Esophagus muscularis mucosa (tissue), 3 donors: ENCODE data around the gene MUC20.

ENCODE experiments used
- POLR2A ChIP-seq: fragments of 450-650 bp; IDR thresholded peaks from one replicate; pipeline ENCODE4 v1.6.1; 2017; ENCODE audit warnings: antibody characterized with exemption, moderate library complexity, mild to moderate bottlenecking, low read depth
- TF ChIP-seq, protein P1 (sequence below), 3 experiments: fragments of 200-600 bp in 2 of 3; fragments of 450-650 bp in 1 of 3; sonication (generic) in 2 of 3; IDR thresholded peaks; one replicate each; pipeline ENCODE4 v1.5.1; 2017 to 2019; ENCODE audit warnings: antibody characterized with exemption in 3 of 3, mild to moderate bottlenecking in 2 of 3, moderate library complexity in 1 of 3

GRCh38 chr3:195746751-195747150 is 26.0 kb downstream of the MUC20 start:
- no peak for TF ChIP-seq POLR2A
- TF ChIP-seq, protein P1, sequence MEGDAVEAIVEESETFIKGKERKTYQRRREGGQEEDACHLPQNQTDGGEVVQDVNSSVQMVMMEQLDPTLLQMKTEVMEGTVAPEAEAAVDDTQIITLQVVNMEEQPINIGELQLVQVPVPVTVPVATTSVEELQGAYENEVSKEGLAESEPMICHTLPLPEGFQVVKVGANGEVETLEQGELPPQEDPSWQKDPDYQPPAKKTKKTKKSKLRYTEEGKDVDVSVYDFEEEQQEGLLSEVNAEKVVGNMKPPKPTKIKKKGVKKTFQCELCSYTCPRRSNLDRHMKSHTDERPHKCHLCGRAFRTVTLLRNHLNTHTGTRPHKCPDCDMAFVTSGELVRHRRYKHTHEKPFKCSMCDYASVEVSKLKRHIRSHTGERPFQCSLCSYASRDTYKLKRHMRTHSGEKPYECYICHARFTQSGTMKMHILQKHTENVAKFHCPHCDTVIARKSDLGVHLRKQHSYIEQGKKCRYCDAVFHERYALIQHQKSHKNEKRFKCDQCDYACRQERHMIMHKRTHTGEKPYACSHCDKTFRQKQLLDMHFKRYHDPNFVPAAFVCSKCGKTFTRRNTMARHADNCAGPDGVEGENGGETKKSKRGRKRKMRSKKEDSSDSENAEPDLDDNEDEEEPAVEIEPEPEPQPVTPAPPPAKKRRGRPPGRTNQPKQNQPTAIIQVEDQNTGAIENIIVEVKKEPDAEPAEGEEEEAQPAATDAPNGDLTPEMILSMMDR (IDR thresholded peaks at IDR 0.05), result no peak
